H1 (cell line): ENCODE measurements around the gene KIAA1328. TPM values are rescaled to one million over a fixed set of nuclear protein-coding genes. Genes with fewer than 3 reads are reported as not detected.

Experiments used
- KDM1A ChIP-seq: fragments of 200-600, 300-600 bp; sonication (generic); IDR thresholded peaks from 2 replicates; pipeline ENCODE4 v1.7.1; 2016; ENCODE audit warnings: mild to moderate bottlenecking, low read length, borderline replicate concordance
- MAFK ChIP-seq: IDR thresholded peaks from 2 replicates; pipeline ENCODE4 v1.6.1; 2012; ENCODE audit warnings: low read depth, mild to moderate bottlenecking, improper control_type of control experiment, low read length
- SP2 ChIP-seq: IDR thresholded peaks from 2 replicates; pipeline ENCODE4 v1.6.1; 2012; ENCODE audit warnings: mild to moderate bottlenecking, low read length, inconsistent platforms
- YY1 ChIP-seq: IDR thresholded peaks from 2 replicates; pipeline ENCODE4 v1.6.1; 2011; ENCODE audit warnings: low read depth, mild to moderate bottlenecking, low read length
- polyA plus RNA-seq, 7 experiments: library from polyadenylated mRNA; depleted of rRNA in 3 of 7; stranded (reverse) in 5 of 7; unstranded in 2 of 7; fragments of >200 nt in 5 of 7; fragments of 200-250 nt in 2 of 7; gene quantifications; 1 replicate in 5 of 7; 2 replicates in 1 of 7; 4 replicates in 1 of 7; pipeline versions ENCODE4 v1.2.1 to v1.2.3, GENCODE V29; 2011 to 2013; ENCODE audit warnings: missing spikeins in 2 of 7, mixed read lengths in 2 of 7
- total RNA-seq: library from RNA; stranded (reverse); fragmentation: NEBNext Ultra II Directional; extraction: Animal tissue kit (Norgen Biotek cat#: 25700); gene quantifications from 2 replicates; pipeline ENCODE4 v1.2.1, GENCODE V29; 2021
- TF ChIP-seq, protein P1 (sequence below): fragments of 300-600 bp; sonication (generic); IDR thresholded peaks from 2 replicates; pipeline ENCODE4 v1.7.1; 2012; ENCODE audit warnings: low read length, moderate library complexity, mild to moderate bottlenecking, inconsistent platforms; ENCODE audit not compliant: insufficient replicate concordance

The KIAA1328 gene
- total and polyA plus RNA-seq, 2 of the 8 experiments (the other 6 are each of a cell fraction or from before 2014, with no cell fraction given), result 2.6 to 5.7 TPM

DNA sequence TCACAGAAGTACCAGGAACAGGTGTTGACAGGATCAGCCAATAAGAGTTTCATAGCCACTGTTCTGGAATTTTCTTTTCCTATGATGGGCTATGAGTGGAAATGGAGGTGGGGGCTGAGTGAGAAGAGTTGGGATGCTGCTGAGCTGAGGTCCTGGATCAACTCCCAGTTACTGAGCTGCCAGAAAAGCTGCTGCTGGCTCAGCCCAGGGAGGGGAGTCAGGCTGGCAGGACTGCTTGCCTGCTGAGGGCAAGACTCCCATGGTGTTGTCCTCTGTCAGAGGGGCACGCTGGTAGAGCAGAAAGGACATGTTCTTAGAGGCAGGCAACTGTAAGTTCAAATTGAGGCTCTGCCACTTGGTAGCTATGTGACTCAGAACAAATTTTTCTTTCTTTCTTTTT lies 11.9 kb upstream of the KIAA1328 start (continued):
- TF ChIP-seq, protein P1, sequence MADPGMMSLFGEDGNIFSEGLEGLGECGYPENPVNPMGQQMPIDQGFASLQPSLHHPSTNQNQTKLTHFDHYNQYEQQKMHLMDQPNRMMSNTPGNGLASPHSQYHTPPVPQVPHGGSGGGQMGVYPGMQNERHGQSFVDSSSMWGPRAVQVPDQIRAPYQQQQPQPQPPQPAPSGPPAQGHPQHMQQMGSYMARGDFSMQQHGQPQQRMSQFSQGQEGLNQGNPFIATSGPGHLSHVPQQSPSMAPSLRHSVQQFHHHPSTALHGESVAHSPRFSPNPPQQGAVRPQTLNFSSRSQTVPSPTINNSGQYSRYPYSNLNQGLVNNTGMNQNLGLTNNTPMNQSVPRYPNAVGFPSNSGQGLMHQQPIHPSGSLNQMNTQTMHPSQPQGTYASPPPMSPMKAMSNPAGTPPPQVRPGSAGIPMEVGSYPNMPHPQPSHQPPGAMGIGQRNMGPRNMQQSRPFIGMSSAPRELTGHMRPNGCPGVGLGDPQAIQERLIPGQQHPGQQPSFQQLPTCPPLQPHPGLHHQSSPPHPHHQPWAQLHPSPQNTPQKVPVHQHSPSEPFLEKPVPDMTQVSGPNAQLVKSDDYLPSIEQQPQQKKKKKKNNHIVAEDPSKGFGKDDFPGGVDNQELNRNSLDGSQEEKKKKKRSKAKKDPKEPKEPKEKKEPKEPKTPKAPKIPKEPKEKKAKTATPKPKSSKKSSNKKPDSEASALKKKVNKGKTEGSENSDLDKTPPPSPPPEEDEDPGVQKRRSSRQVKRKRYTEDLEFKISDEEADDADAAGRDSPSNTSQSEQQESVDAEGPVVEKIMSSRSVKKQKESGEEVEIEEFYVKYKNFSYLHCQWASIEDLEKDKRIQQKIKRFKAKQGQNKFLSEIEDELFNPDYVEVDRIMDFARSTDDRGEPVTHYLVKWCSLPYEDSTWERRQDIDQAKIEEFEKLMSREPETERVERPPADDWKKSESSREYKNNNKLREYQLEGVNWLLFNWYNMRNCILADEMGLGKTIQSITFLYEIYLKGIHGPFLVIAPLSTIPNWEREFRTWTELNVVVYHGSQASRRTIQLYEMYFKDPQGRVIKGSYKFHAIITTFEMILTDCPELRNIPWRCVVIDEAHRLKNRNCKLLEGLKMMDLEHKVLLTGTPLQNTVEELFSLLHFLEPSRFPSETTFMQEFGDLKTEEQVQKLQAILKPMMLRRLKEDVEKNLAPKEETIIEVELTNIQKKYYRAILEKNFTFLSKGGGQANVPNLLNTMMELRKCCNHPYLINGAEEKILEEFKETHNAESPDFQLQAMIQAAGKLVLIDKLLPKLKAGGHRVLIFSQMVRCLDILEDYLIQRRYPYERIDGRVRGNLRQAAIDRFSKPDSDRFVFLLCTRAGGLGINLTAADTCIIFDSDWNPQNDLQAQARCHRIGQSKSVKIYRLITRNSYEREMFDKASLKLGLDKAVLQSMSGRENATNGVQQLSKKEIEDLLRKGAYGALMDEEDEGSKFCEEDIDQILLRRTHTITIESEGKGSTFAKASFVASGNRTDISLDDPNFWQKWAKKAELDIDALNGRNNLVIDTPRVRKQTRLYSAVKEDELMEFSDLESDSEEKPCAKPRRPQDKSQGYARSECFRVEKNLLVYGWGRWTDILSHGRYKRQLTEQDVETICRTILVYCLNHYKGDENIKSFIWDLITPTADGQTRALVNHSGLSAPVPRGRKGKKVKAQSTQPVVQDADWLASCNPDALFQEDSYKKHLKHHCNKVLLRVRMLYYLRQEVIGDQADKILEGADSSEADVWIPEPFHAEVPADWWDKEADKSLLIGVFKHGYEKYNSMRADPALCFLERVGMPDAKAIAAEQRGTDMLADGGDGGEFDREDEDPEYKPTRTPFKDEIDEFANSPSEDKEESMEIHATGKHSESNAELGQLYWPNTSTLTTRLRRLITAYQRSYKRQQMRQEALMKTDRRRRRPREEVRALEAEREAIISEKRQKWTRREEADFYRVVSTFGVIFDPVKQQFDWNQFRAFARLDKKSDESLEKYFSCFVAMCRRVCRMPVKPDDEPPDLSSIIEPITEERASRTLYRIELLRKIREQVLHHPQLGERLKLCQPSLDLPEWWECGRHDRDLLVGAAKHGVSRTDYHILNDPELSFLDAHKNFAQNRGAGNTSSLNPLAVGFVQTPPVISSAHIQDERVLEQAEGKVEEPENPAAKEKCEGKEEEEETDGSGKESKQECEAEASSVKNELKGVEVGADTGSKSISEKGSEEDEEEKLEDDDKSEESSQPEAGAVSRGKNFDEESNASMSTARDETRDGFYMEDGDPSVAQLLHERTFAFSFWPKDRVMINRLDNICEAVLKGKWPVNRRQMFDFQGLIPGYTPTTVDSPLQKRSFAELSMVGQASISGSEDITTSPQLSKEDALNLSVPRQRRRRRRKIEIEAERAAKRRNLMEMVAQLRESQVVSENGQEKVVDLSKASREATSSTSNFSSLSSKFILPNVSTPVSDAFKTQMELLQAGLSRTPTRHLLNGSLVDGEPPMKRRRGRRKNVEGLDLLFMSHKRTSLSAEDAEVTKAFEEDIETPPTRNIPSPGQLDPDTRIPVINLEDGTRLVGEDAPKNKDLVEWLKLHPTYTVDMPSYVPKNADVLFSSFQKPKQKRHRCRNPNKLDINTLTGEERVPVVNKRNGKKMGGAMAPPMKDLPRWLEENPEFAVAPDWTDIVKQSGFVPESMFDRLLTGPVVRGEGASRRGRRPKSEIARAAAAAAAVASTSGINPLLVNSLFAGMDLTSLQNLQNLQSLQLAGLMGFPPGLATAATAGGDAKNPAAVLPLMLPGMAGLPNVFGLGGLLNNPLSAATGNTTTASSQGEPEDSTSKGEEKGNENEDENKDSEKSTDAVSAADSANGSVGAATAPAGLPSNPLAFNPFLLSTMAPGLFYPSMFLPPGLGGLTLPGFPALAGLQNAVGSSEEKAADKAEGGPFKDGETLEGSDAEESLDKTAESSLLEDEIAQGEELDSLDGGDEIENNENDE, result no peak
- TF ChIP-seq MAFK, result no peak
- TF ChIP-seq YY1, result no peak
- no peak for TF ChIP-seq SP2
- TF ChIP-seq KDM1A, result no peak
- TF ChIP-seq, all 59 proteins: peak for 0
